OCI-LY1 (cell line): ENCODE measurements around the gene LRTM2.

Experiments
- CTCF ChIP-seq: fragments of 200-600 bp; sonication (generic), shearing (Covaris generic); IDR thresholded peaks from 2 replicates; pipeline ENCODE4 v1.5.1; 2017; ENCODE audit warnings: mild to moderate bottlenecking, antibody characterized with exemption, low read length, moderate library complexity, mixed read lengths
- EZH2 ChIP-seq: fragments of 200-600 bp; sonication (generic), shearing (Covaris generic); IDR thresholded peaks from 2 replicates; pipeline ENCODE4 v1.8.0; 2017; ENCODE audit warnings: borderline replicate concordance, mixed run types, mild to moderate bottlenecking, antibody characterized with exemption, low read length, moderate library complexity, mixed read lengths

DNA sequence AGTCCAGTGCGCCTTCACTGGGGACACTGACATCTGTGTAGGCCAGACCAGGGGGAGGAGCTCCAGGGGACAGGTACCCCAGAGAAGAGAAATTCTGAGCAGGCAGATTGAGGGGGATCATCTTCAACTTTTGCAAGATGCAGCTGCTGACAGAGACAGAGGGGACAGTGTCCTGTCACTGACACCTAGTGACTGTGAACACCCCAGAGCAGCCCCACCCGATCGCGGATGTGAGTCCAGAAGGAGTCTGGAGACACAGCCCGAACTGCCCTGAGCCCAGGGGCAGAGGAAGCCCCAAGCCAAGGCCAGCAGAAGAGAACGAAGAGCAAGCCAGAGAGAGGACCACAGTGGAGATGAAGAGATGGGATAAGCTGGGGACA is 21.7 kb upstream of the LRTM2 start:
- no peak for TF ChIP-seq CTCF
- TF ChIP-seq EZH2: no peak
